Naive thymus-derived CD8-positive, alpha-beta T cell (primary cell): ENCODE data around the gene PPP1CA. TPM values are rescaled to one million over a fixed set of nuclear protein-coding genes. Genes with fewer than 3 reads are reported as not detected.
A peak's percentile ranks its signal among the peaks of the same experiment; 100 is the strongest.

Experiments
- ATAC-seq, 2 donors: fragments of 150-1000 bp; cut with Tn5 transposase in 1 of 2; sonication (Bioruptor Pico), chemical (Tn5 transposase) in 1 of 2; 1 replicate in 1 of 2; 2 replicates in 1 of 2; pipeline ENCODE4 v1.10.0; 2021; ENCODE audit warnings: mild to moderate bottlenecking in 2 of 2, moderate library complexity in 2 of 2
- POLR2A ChIA-PET: fragments of 350-600 bp; sonication (Branson Sonifier 250); formaldehyde crosslinking; loops from one replicate; lab custom pipeline; 2021; ENCODE audit warnings: antibody characterized with exemption; lab: Charles Lee
- DNase-seq, 10 donors: peaks; one replicate each; pipeline versions ENCODE4 v3.0.0 to v3.0.0-alpha.2; 2020 to 2022
- H3K27ac Mint-ChIP-seq, 10 donors: one replicate each; pipeline ENCODE4 v1.8.0; 2020 to 2022; ENCODE audit warnings: mild to moderate bottlenecking in 10 of 10, mixed read lengths in 10 of 10, moderate library complexity in 4 of 10, inconsistent platforms in 1 of 10
- H3K27me3 Mint-ChIP-seq, 5 donors: one replicate each; pipeline ENCODE4 v1.8.0; 2021 to 2022; ENCODE audit warnings: mixed read lengths in 5 of 5
- H3K36me3 Mint-ChIP-seq, 3 donors: one replicate each; pipeline ENCODE4 v1.8.0; 2020 to 2022; ENCODE audit warnings: mixed read lengths in 3 of 3, mild to moderate bottlenecking in 2 of 3, inconsistent platforms in 1 of 3
- H3K4me1 Mint-ChIP-seq, 4 donors: one replicate each; pipeline ENCODE4 v1.8.0; 2021 to 2022; ENCODE audit warnings: mixed read lengths in 4 of 4
- H3K4me3 Mint-ChIP-seq, 10 donors: one replicate each; pipeline ENCODE4 v1.8.0; 2020 to 2022; ENCODE audit warnings: mild to moderate bottlenecking in 10 of 10, mixed read lengths in 10 of 10, moderate library complexity in 6 of 10, inconsistent platforms in 1 of 10
- H3K9me3 Mint-ChIP-seq, 9 donors: one replicate each; pipeline ENCODE4 v1.8.0; 2020 to 2022; ENCODE audit warnings: mixed read lengths in 9 of 9, mild to moderate bottlenecking in 3 of 9, inconsistent platforms in 1 of 9, moderate library complexity in 1 of 9
- polyA plus RNA-seq, 3 donors: library from polyadenylated mRNA; unstranded; fragments of 300-500 nt; fragmentation: Illumina TruSeq; gene quantifications; one replicate each; pipeline ENCODE4 v1.2.3, GENCODE V29; 2021
- total RNA-seq, 8 experiments: library from RNA in 2 of 8; stranded (reverse) in 2 of 8; gene quantifications; one replicate each; pipeline ENCODE4 v1.2.3 and lab custom pipeline; 2021 to 2026

The PPP1CA gene
- total and polyA plus RNA-seq, 5 experiments from 2014 or later, result 141 to 518 (median 357) TPM

DNA sequence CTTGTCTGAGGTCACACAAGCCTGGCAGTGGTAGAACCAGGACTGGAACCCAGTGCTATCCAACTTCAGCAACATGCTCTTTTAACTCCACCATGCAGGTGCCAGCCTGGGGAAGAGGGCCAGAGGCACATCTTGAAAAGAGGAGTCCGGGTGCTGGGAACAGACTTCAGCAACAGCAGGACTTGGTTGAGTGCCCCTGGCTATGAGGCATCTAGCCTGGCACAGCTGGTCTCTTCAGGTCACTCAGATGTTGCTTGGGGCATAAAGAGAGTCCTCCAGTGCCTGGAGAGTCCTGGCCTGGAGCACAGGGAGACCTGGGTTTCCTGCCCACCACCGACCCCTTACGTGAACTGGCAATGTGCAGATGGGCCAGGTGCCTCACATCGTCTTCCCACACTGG lies 23.1 kb downstream of the PPP1CA start:
- POLR2A ChIA-PET, result interaction anchor here (0.6 to 24.1 kb wide), 5 partner anchors 9 to 66 kb away, joined by 3 to 493 read pairs (median 5); partner anchors contain the start of gene POLD4
- peaks cover 0 to 6% (median 2%) of the 10 kb centered on the region in 5 donors for H3K27me3 Mint-ChIP-seq
- no peak for ATAC-seq

DNA sequence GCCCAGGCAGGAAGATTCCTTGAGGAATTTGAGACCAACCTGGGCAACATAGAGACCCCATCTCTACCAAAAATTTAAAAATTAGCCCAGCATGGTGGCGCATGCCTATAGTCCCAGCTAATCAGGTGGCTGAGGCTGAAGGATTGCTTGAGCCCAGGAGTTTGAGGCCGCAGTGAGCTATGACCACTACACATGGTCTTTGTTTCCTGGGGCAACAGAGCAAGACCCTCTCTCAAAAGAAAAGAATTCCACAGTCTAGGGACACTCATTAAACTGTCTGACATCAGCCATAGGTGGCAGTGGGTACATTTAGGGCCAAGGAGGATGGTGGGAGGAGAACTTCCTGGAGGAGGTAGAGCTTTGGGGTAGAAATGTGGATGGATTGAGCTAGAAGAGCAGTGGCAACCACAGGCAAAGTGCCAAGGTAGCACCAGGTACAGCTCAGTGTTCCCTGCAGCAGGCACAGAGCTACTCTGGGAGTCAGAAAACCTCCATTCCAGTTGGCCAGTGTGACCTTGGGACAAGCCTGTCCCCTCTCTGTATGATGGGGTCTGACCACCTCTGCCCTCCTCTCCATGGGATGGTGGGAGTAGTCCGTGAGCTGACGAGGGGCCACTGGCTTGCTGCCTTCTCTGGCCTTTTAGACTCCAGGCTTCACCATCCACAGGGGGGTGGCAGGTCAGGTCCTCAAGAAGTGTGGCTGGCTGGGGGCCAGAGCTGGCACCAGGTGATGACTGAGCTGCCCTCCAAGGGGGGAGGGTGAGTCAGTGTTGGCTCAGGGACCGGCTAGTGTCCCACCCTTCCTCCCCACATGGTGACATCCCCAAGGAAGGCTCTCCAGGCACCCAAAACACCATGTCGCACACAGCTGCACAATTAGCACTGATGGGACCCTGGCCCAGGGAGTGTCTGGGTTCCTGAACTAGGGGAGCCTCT lies 24.5 kb downstream of the PPP1CA start:
- Mint-ChIP-seq H3K4me3 (no peak overlapping the region), H3K4me1 (peaks cover 13 to 36% (median 22%) of the 10 kb centered on the region in 4 donors), H3K9me3 (no peaks in the 10 kb centered on the region), H3K27ac (peak overlapping the region in 1 of 10 donors; percentile 85), H3K27me3 (peaks cover 0 to 6% (median 0%) of the 10 kb centered on the region in 5 donors), H3K36me3 (no peaks in the 10 kb centered on the region)
- POLR2A ChIA-PET, result interaction anchor here (0.9 to 24.1 kb wide), 6 partner anchors 10 to 115 kb away, joined by 3 to 493 read pairs (median 4); partner anchors contain the start of gene POLD4
- DNase-seq (no peak), ATAC-seq (no peak)

More for the DNA sequence above, 23.1 kb downstream of the PPP1CA start:
- Mint-ChIP-seq H3K4me3 (no peak overlapping the region), H3K27ac (peak overlapping the region in 1 of 10 donors; percentile 18), H3K36me3 (no peaks in the 10 kb centered on the region), H3K9me3 (no peaks in the 10 kb centered on the region), H3K4me1 (peaks cover 13 to 40% (median 26%) of the 10 kb centered on the region in 4 donors)
- DNase-seq, result no peak

GRCh38 chr11:67376063-67376820 lies 25.4 kb downstream of the PPP1CA start:
- POLR2A ChIA-PET, result interaction anchor here (0.9 to 24.1 kb wide), 6 partner anchors 18 to 114 kb away, joined by 3 to 493 read pairs (median 4); partner anchors contain the start of gene POLD4
- Mint-ChIP-seq H3K27me3 (peaks cover 0 to 8% (median 0%) of the 10 kb centered on the region in 5 donors), H3K4me3 (peak overlapping the region in 4 of 10 donors; percentile 18 to 77 (median 42))

GRCh38 chr11:67375320-67376055 lies 26.2 kb downstream of the PPP1CA start:
- H3K27me3 Mint-ChIP-seq, result peaks cover 0 to 8% (median 0%) of the 10 kb centered on the region in 5 donors
- no peak for DNase-seq
- H3K4me1 Mint-ChIP-seq, result peaks cover 25 to 37% (median 32%) of the 10 kb centered on the region in 4 donors
- H3K9me3 Mint-ChIP-seq, result no peaks in the 10 kb centered on the region
- H3K36me3 Mint-ChIP-seq, result no peaks in the 10 kb centered on the region
- ATAC-seq, result no peak
- H3K4me3 Mint-ChIP-seq, result peak overlapping the region in 6 of 10 donors; percentile 18 to 77 (median 42)
- peak overlapping the region in 3 of 10 donors; percentile 49 to 80 (median 55) for H3K27ac Mint-ChIP-seq
- POLR2A ChIA-PET, result interaction anchor here (0.6 to 24.1 kb wide), 6 partner anchors 17 to 114 kb away, joined by 3 to 493 read pairs (median 4); partner anchors contain the start of gene POLD4

More at GRCh38 chr11:67376063-67376820, 25.4 kb downstream of the PPP1CA start:
- Mint-ChIP-seq H3K36me3 (no peaks in the 10 kb centered on the region), H3K4me1 (peaks cover 20 to 37% (median 27%) of the 10 kb centered on the region in 4 donors), H3K27ac (peak overlapping the region in 3 of 10 donors; percentile 49 to 80 (median 55)), H3K9me3 (no peaks in the 10 kb centered on the region)
- DNase-seq, result no peak
- ATAC-seq, result no peak

- Mint-ChIP-seq H3K4me3 (peak overlapping the region; percentile 51 to 88 (median 84)), H3K9me3 (no peaks in the 10 kb centered on the region), H3K4me1 (peaks cover 29 to 42% (median 38%) of the 10 kb centered on the region in 4 donors), H3K27me3 (peaks cover 0 to 8% (median 0%) of the 10 kb centered on the region in 5 donors), H3K27ac (peak overlapping the region in 6 of 10 donors; percentile 58 to 85 (median 70)), H3K36me3 (no peaks in the 10 kb centered on the region)
- no peak for ATAC-seq
- no peak for DNase-seq
- POLR2A ChIA-PET, result interaction anchor here (0.7 to 24.1 kb wide), 7 partner anchors 7 to 105 kb away, joined by 3 to 493 read pairs (median 3); partner anchors contain the start of genes POLD4 and RAD9A
Measured at GRCh38 chr11:67374571-67375281, 26.9 kb downstream of the PPP1CA start.

- POLR2A ChIA-PET, result interaction anchor here (0.6 to 24.1 kb wide), 13 partner anchors 8 to 134 kb away, joined by 3 to 493 read pairs (median 4); partner anchors contain the start of genes CDK2AP2, POLD4 and RAD9A
- ATAC-seq (peak; percentile 64 to 79), DNase-seq (peak; percentile 61 to 92 (median 74))
- Mint-ChIP-seq H3K27ac (peak overlapping the region; percentile 81 to 95 (median 87)), H3K9me3 (no peaks in the 10 kb centered on the region), H3K36me3 (no peaks in the 10 kb centered on the region), H3K4me1 (peaks cover 30 to 50% (median 44%) of the 10 kb centered on the region in 4 donors), H3K27me3 (peaks cover 0 to 8% (median 0%) of the 10 kb centered on the region in 5 donors), H3K4me3 (peak overlapping the region; percentile 82 to 97 (median 92))
Measured at GRCh38 chr11:67373648-67374570, 27.7 kb downstream of the PPP1CA start.

GRCh38 chr11:67372993-67373647 lies 28.5 kb downstream of the PPP1CA start, which contains the start of gene CLCF1:
Gene CLCF1, minus strand, starts transcription at chr11:67373598. Its CDS starts 59 bp downstream, at chr11:67373539.
- ATAC-seq, result peak; percentile 20 to 35
- Mint-ChIP-seq H3K36me3 (no peaks in the 10 kb centered on the region), H3K4me3 (peak within 1 kb of the TSS; percentile 82 to 97 (median 92)), H3K27me3 (peaks cover 0 to 8% (median 0%) of the 10 kb centered on the region in 5 donors), H3K4me1 (peaks cover 32 to 54% (median 50%) of the 10 kb centered on the region in 4 donors), H3K9me3 (no peaks in the 10 kb centered on the region), H3K27ac (peak within 1 kb of the TSS; percentile 81 to 95 (median 87))
- POLR2A ChIA-PET, result interaction anchor here (0.6 to 24.1 kb wide), 10 partner anchors 9 to 134 kb away, joined by 3 to 493 read pairs (median 6); partner anchors contain the start of genes CDK2AP2, POLD4 and RAD9A
- peak in 1 of 10 donors; percentile 31 for DNase-seq

DNA sequence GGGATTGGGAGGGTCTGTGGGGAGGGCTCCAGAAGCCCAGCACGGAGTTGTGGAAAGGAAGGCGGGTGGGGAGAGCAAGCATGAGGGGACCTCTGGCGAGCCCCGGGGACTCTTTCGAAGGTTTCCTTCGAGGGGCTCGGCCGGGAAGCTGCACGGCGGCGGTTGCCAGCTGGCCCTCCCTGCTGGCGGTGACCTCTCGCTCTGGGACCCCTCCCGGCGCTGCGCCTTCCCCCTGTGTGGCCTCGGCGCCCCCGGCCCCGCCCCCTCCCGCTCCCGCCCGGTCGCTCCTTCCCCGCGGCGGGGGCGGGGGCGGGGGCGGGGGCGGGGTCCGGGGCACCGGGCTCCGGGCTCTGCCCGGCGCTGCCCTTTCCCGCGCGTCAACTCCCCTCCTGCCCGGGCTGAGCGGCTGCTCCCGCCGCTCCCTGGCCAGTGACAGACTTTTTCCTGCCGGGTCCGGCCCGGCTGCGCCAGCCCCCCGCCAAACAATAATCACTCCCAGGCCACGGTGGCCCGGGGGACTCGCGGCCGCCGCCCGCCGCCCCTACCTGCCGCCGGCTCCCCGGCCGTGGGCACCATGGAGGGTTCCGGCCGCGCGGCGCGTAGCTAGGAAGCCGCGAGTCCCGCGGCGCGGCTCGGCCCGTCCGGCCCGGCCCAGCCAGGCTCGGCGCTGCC lies 29.2 kb downstream of the PPP1CA start:
- H3K36me3 Mint-ChIP-seq, result no peaks in the 10 kb centered on the region
- H3K4me3 Mint-ChIP-seq, result peak overlapping the region in 7 of 10 donors; percentile 70 to 94 (median 88)
- H3K4me1 Mint-ChIP-seq, result peaks cover 37 to 60% (median 57%) of the 10 kb centered on the region in 4 donors
- H3K27ac Mint-ChIP-seq, result peak overlapping the region in 1 of 10 donors; percentile 91
- ATAC-seq (peak in 1 of 2 donors; percentile 6), DNase-seq (peak in 1 of 10 donors; percentile 29)
- H3K27me3 Mint-ChIP-seq, result peaks cover 0 to 8% (median 0%) of the 10 kb centered on the region in 5 donors
- POLR2A ChIA-PET, result interaction anchor here (0.8 to 24.1 kb wide), 12 partner anchors 9 to 135 kb away, joined by 3 to 493 read pairs (median 4); partner anchors contain the start of genes AIP, CDK2AP2, POLD4 and RAD9A
- no peaks in the 10 kb centered on the region for H3K9me3 Mint-ChIP-seq

DNA sequence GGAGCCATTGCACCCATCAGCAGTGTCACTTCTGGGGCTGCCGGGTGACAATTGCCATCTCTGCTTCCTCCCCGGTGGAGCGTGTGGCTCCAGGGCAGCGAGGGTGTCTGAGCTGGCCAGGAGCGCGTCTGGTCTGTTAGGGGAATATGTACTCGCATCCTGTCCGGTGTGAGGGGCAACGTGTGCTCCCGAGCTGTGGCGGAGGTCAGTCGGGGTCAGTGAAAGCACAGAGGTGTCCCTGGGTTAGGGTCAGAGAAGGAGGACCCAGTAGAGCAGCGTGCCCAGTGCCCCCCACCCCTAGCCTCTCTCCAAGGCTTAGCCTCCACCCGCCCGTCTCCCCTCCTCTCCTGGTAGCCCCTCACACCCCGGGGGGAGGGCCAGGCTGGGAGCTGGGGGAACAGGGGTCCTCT lies 29.7 kb downstream of the PPP1CA start:
- DNase-seq (no peak), ATAC-seq (peak in 1 of 2 donors; percentile 7)
- Mint-ChIP-seq H3K27me3 (peaks cover 0 to 8% (median 0%) of the 10 kb centered on the region in 5 donors), H3K4me3 (peak overlapping the region; percentile 70 to 94 (median 85)), H3K36me3 (no peaks in the 10 kb centered on the region), H3K9me3 (no peaks in the 10 kb centered on the region), H3K27ac (peak overlapping the region in 9 of 10 donors; percentile 43 to 91 (median 75)), H3K4me1 (peaks cover 37 to 64% (median 57%) of the 10 kb centered on the region in 4 donors)
- POLR2A ChIA-PET, result interaction anchor here (1.1 to 24.1 kb wide), 5 partner anchors 10 to 131 kb away, joined by 3 to 493 read pairs (median 4); partner anchors contain the start of genes AIP, POLD4 and RAD9A
